D721Med (cell line): ENCODE data around the gene GSK3B.

Source experiments
- DNase-seq: peaks from one replicate; pipeline ENCODE4 v3.0.0; 2011; ENCODE audit warnings: low spot score; ENCODE audit not compliant: insufficient read length
- FAIRE-seq: peaks from 2 replicates; lab custom pipeline; 2011; peaks lifted over from hg19 to GRCh38; lab: Jason Lieb, UNC
- CTCF ChIP-seq: IDR thresholded peaks from 2 replicates; pipeline ENCODE4 v1.5.1; 2012; ENCODE audit warnings: mild to moderate bottlenecking, control low read depth; ENCODE audit not compliant: insufficient read depth; ENCODE audit errors: missing control alignments

GSK3B gene

GRCh38 chr3:119939077-119939476 lies 155.2 kb downstream of the GSK3B start:
- peak; percentile 32 for FAIRE-seq
- no peak for DNase-seq
- TF ChIP-seq CTCF: no peak

- TF ChIP-seq CTCF: no peak
- FAIRE-seq (no peak), DNase-seq (no peak)
These were observed 157.0 kb downstream of the GSK3B start for GRCh38 chr3:119937229-119937628.

GRCh38 chr3:119934249-119934648 lies 160.0 kb downstream of the GSK3B start:
- TF ChIP-seq CTCF: no peak
- FAIRE-seq: no peak
- DNase-seq: no peak

GRCh38 chr3:119933207-119933606 lies 161.0 kb downstream of the GSK3B start:
- no peak for DNase-seq
- TF ChIP-seq CTCF: no peak
- no peak for FAIRE-seq

GRCh38 chr3:119930286-119930685 lies 164.0 kb downstream of the GSK3B start:
- FAIRE-seq (no peak), DNase-seq (no peak)
- TF ChIP-seq CTCF: no peak

GRCh38 chr3:119927190-119927589 lies 167.1 kb downstream of the GSK3B start:
- DNase-seq (no peak), FAIRE-seq (no peak)
- TF ChIP-seq CTCF: no peak

GRCh38 chr3:119924111-119925094 lies 169.8 kb downstream of the GSK3B start:
- FAIRE-seq (peak; percentile 48), DNase-seq (no peak)
- no peak for TF ChIP-seq CTCF
